Upper lobe of left lung (tissue), 6 donors: ENCODE measurements around the gene ZNF577. TPM values are rescaled to one million over a fixed set of nuclear protein-coding genes. Genes with fewer than 3 reads are reported as not detected.
"Not testable (repeated sequence)": the region's sequence is repeated elsewhere in the genome, so short reads cannot be mapped to it uniquely, and the experiment has no call there.

Experiments
- ATAC-seq, 2 donors: fragments of 200-7000 bp; cut with Tn5 transposase; one replicate each; pipeline ENCODE4 v1.9.1; 2022; ENCODE audit warnings: mild to moderate bottlenecking in 2 of 2, moderate library complexity in 2 of 2; ENCODE audit not compliant: low FRiP score in 2 of 2
- DNase-seq, 2 donors: peaks; one replicate each; pipeline ENCODE4 v3.0.0-alpha.2; 2019 to 2020
- H3K27ac ChIP-seq, 4 donors: fragments of 200-600 bp; sonication (generic); one replicate each; pipeline ENCODE4 v1.5.1; 2016 to 2019
- H3K27me3 ChIP-seq, 4 donors: fragments of 200-600 bp; sonication (generic); one replicate each; pipeline ENCODE4 v1.5.1; 2017 to 2019
- H3K36me3 ChIP-seq, 4 donors: fragments of 200-600 bp; sonication (generic); one replicate each; pipeline ENCODE4 v1.5.1; 2016 to 2019
- H3K4me1 ChIP-seq, 4 donors: fragments of 200-600 bp; sonication (generic); one replicate each; pipeline ENCODE4 v1.5.1; 2018 to 2019
- H3K4me3 ChIP-seq, 4 donors: fragments of 200-600 bp; sonication (generic); one replicate each; pipeline ENCODE4 v1.5.1; 2017 to 2019; ENCODE audit warnings: mild to moderate bottlenecking in 2 of 4, moderate library complexity in 1 of 4
- H3K9me3 ChIP-seq, 4 donors: fragments of 200-600 bp; sonication (generic); one replicate each; pipeline ENCODE4 v1.5.1; 2018 to 2019
- CTCF ChIP-seq, 6 experiments: fragments of 450-650 bp in 4 of 6; fragments of 200-600 bp in 2 of 6; sonication (generic) in 2 of 6; IDR thresholded peaks; one replicate each; pipeline ENCODE4 v1.5.1; 2016 to 2019; ENCODE audit warnings: antibody characterized with exemption in 6 of 6
- EP300 ChIP-seq, 4 donors: sonication (generic); formaldehyde crosslinking; IDR thresholded peaks; one replicate each; pipeline ENCODE4 v1.5.1; 2017; ENCODE audit warnings: antibody characterized with exemption in 4 of 4, control low read depth in 2 of 4
- POLR2A ChIP-seq, 4 donors: fragments of 450-650 bp; IDR thresholded peaks; one replicate each; pipeline ENCODE4 v1.5.1; 2016 to 2017; ENCODE audit warnings: antibody characterized with exemption in 4 of 4, mild to moderate bottlenecking in 2 of 4
- POLR2AphosphoS5 ChIP-seq, 2 donors: sonication (generic); formaldehyde crosslinking; IDR thresholded peaks; one replicate each; pipeline ENCODE4 v1.5.1; 2017; ENCODE audit warnings: antibody characterized with exemption in 2 of 2
- WGBS, 2 donors: methylation state at CpG; one replicate each; pipeline ENCODE4 v1.1.5; 2017 to 2018; 5-methylcytosine and 5-hydroxymethylcytosine counted together
- total RNA-seq, 6 donors: library from RNA; depleted of rRNA in 4 of 6; stranded (reverse); fragments of >200 nt in 4 of 6; gene quantifications; one replicate each; pipeline versions ENCODE4 v1.1.0 to v1.2.1, GENCODE V29; 2016 to 2021
- donor health status: DM: no; HTN: no; CAD: no; lungs with moderate emphysema.
- donor health status: DM: no; HTN: yes; CAD: no; lungs with severe emphysema.

ZNF577 gene
- total RNA-seq, 6 donors from 2014 or later = 7.4 to 82.8 (median 12.1) TPM

DNA sequence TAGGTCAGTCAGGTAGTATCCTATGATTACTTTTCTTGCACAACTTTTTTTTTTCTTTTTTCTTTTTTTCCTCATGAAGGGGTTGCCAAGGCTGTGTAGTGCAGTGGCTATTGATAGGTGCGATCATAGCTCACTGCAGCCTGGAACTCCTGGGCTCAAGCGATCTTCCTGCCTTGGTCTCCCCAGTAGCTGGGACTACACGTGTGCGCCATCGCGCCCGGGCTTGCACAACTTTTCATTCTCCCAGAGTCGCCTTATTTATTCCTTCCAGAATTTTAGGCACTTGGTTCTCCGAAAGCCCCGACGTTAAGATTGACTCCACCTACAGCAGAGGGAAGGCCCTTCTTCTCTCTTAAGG is 38.7 kb upstream of the ZNF577 start:
- Histone ChIP-seq H3K27me3 (no peaks in the 10 kb centered on the region), H3K4me1 (peaks cover 7 to 17% (median 8%) of the 10 kb centered on the region in 4 donors), H3K9me3 (peaks cover 17 to 32% (median 29%) of the 10 kb centered on the region in 4 donors), H3K4me3 (peak overlapping the region; percentile 31 to 76 (median 66)), H3K36me3 (peaks cover 0 to 19% (median 9%) of the 10 kb centered on the region in 4 donors), H3K27ac (peak overlapping the region; percentile 71 to 92 (median 80))
- ATAC-seq (no peak), DNase-seq (peak in 1 of 2 donors; percentile 37)
- TF ChIP-seq POLR2AphosphoS5 (IDR thresholded peaks at IDR 0.05) (no peak), POLR2A (IDR thresholded peaks at IDR 0.05) (no peak)
- WGBS, 2 donors = 28 to 31% methylated on average over 11 of the region's 11 CpGs

DNA sequence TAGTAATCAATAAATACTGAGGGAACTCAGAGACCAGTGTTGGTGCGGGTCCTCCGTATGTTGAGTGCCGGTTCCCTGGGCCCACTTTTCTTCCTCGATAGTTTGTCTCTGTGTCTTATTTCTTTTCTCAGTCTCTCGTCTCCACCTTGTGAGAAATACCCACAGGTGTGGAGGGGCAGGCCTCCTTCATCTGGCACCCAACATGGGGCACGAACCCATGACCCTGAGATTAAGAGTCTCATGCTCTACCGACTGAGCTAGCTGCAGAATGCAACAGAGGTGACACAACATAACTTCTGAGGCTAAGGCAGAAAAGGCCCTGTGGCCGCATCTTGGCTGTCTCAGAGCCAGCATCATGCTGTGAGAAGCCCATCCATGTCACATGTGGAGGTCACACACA is 34.2 kb upstream of the ZNF577 start:
- ATAC-seq (no peak), DNase-seq (no peak)
- Histone ChIP-seq H3K9me3 (peaks cover 27 to 70% (median 50%) of the 10 kb centered on the region in 4 donors), H3K27ac (no peak overlapping the region), H3K4me3 (no peak overlapping the region), H3K36me3 (no peaks in the 10 kb centered on the region), H3K4me1 (peaks cover 0 to 8% (median 0%) of the 10 kb centered on the region in 4 donors), H3K27me3 (no peaks in the 10 kb centered on the region)
- WGBS, 2 donors = 90 to 94% methylated on average over 8 of the region's 8 CpGs
- TF ChIP-seq POLR2A (IDR thresholded peaks at IDR 0.05) = no peak
- no peak for TF ChIP-seq EP300 (IDR thresholded peaks at IDR 0.05)
- no peak for TF ChIP-seq POLR2AphosphoS5 (IDR thresholded peaks at IDR 0.05)
- TF ChIP-seq CTCF (IDR thresholded peaks at IDR 0.05) = no peak

DNA sequence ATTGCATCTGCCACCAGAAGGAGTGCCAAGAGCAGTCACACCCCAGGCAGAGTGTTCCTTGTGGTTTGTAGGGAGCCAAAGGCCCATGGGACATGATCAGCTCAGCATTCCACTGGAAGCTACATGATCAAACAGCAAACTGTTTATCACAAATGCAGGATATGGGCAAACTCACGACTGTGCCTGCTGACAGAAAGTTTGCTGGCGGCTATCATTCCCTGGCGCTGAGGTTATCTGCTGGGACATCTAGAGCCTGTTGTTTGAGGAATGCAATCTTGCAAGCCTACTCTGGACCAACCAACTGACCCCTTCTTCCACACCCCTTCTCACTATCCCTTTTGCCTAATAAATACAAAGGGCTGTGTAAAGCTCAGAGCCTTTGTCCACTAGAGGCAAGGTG is 31.9 kb upstream of the ZNF577 start:
- Histone ChIP-seq H3K4me1 (no peaks in the 10 kb centered on the region), H3K27ac (no peak overlapping the region), H3K36me3 (no peaks in the 10 kb centered on the region), H3K9me3 (peaks cover 32 to 83% (median 73%) of the 10 kb centered on the region in 4 donors), H3K4me3 (no peak overlapping the region), H3K27me3 (no peaks in the 10 kb centered on the region)
- TF ChIP-seq EP300 (IDR thresholded peaks at IDR 0.05) (no peak), POLR2A (IDR thresholded peaks at IDR 0.05) (no peak), POLR2AphosphoS5 (IDR thresholded peaks at IDR 0.05) (no peak), CTCF (IDR thresholded peaks at IDR 0.05) (no peak)
- DNase-seq = no peak
- no peak for ATAC-seq
- WGBS, 2 donors = 82 to 94% methylated on average over 3 of the region's 3 CpGs

DNA sequence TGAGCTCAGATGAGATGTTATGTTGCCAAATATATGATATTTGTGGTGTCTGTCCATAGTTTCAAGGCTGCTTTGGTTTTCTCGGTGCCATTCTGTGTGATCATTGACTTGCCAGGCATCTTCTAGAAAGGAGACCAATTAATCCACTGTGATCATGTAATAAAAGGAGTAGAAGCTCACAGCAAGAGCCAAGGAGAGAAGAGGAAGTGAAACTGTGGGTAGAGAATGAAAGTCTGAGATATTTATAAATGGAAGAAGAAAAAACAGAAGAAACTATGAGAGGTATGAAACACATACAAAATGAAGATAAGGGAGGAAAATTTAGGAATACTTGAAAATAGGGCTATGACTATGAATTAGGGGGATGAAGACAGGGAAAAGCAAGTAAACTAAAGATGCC is 28.4 kb upstream of the ZNF577 start:
- peaks cover 31 to 75% (median 63%) of the 10 kb centered on the region in 4 donors for H3K9me3 ChIP-seq

GRCh38 chr19:51915324-51915867 is 27.6 kb upstream of the ZNF577 start:
- Histone ChIP-seq H3K9me3 (peaks cover 27 to 68% (median 56%) of the 10 kb centered on the region in 4 donors), H3K4me1 (no peaks in the 10 kb centered on the region)
- TF ChIP-seq CTCF (IDR thresholded peaks at IDR 0.05) (no peak), POLR2AphosphoS5 (IDR thresholded peaks at IDR 0.05) (no peak), EP300 (IDR thresholded peaks at IDR 0.05) (no peak), POLR2A (IDR thresholded peaks at IDR 0.05) (no peak)

More for the DNA sequence above, 28.4 kb upstream of the ZNF577 start:
- no peak for ATAC-seq
- DNase-seq = no peak
- 95 to 100% methylated on average over 1 of the region's 1 CpG for WGBS, 2 donors
- no peaks in the 10 kb centered on the region for H3K27me3 ChIP-seq
- no peak overlapping the region for H3K27ac ChIP-seq
- no peak overlapping the region for H3K4me3 ChIP-seq
- no peaks in the 10 kb centered on the region for H3K4me1 ChIP-seq
- TF ChIP-seq POLR2A (IDR thresholded peaks at IDR 0.05) = no peak
- no peak for TF ChIP-seq EP300 (IDR thresholded peaks at IDR 0.05)
- TF ChIP-seq CTCF (IDR thresholded peaks at IDR 0.05) = no peak
- no peaks in the 10 kb centered on the region for H3K36me3 ChIP-seq

DNA sequence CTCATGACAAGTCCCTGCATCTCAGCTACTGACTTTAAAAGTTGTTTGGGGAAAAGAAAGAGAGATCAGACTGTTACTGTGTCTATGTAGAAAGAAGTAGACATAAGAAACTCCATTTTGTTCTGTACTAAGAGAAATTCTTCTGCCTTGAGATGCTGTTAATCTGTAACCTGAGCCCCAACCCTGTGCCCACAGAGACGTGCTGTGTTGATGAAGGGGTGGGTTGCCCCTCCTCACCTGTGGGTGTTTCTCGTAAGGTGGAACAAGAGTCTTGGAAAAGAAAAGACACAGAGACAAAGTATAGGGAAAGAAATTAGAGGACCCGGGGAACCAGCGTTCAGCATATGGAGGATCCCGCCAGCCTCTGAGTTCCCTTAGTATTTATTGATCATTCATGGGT is 20.2 kb upstream of the ZNF577 start:
- Histone ChIP-seq H3K4me1 (peaks cover 8 to 16% (median 9%) of the 10 kb centered on the region in 4 donors), H3K9me3 (peaks cover 0 to 40% (median 4%) of the 10 kb centered on the region in 4 donors)
- 23 to 31% methylated on average over 5 of the region's 5 CpGs for WGBS, 2 donors
- DNase-seq, H3K4me3 ChIP-seq, H3K27ac ChIP-seq, H3K36me3 ChIP-seq, ATAC-seq, H3K27me3 ChIP-seq: not testable (repeated sequence)

More at GRCh38 chr19:51915324-51915867, 27.6 kb upstream of the ZNF577 start:
- 72 to 79% methylated on average over 5 of the region's 5 CpGs for WGBS, 2 donors
- no peak for DNase-seq
- no peaks in the 10 kb centered on the region for H3K36me3 ChIP-seq
- no peak overlapping the region for H3K27ac ChIP-seq
- no peak overlapping the region for H3K4me3 ChIP-seq
- H3K27me3 ChIP-seq = no peaks in the 10 kb centered on the region
- ATAC-seq = no peak

DNA sequence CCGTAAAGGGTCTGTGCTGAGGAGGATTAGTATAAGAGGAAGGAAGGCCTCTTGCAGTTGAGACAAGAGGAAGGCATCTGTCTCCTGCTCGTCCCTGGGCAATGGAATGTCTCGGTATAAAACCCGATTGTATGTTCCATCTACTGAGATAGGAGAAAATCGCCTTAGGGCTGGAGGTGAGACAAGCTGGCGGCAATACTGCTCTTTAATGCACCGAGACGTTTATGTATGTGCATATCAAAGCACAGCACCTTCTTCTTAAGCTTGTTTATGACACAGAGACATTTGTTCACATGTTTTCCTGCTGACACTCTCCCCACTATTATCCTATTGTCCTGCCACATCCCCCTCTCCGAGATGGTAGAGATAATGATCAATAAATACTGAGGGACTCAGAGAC is 18.4 kb upstream of the ZNF577 start:
- not testable (repeated sequence) for ATAC-seq, H3K27ac ChIP-seq, H3K4me3 ChIP-seq, DNase-seq, H3K27me3 ChIP-seq, H3K36me3 ChIP-seq
- H3K4me1 ChIP-seq = peaks cover 8 to 17% (median 9%) of the 10 kb centered on the region in 4 donors
- H3K9me3 ChIP-seq = peaks cover 0 to 50% (median 10%) of the 10 kb centered on the region in 4 donors
- 46 to 51% methylated on average over 9 of the region's 9 CpGs for WGBS, 2 donors

DNA sequence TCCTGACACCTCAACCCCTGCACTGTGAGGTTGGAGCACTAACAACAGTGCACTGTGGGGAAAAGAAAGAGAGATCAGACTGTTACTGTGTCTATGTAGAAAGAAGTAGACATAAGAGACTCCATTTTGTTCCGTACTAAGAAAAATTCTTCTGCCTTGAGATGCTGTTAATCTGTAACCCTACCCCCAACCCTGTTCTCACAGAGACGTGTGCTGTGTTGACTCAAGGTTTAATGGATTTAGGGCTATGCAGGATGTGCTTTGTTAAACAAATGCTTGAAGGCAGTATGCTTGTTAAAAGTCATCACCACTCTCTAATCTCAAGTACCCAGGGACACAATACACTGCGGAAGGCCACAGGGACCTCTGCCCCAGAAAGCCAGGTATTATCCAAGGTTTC is 17.9 kb upstream of the ZNF577 start:
- H3K27me3 ChIP-seq, H3K4me3 ChIP-seq, H3K36me3 ChIP-seq, ATAC-seq, H3K27ac ChIP-seq, DNase-seq: not testable (repeated sequence)
- WGBS, 2 donors = 66 to 90% methylated on average over 3 of the region's 3 CpGs
- Histone ChIP-seq H3K4me1 (peaks cover 8 to 17% (median 9%) of the 10 kb centered on the region in 4 donors), H3K9me3 (peaks cover 2 to 55% (median 15%) of the 10 kb centered on the region in 4 donors)
